Common myeloid progenitor, CD34-positive (primary cell): ENCODE results near the gene ARHGEF28.
A peak's percentile ranks its signal among the peaks of the same experiment; 100 is the strongest.

ENCODE experiments used
- CTCF ChIA-PET: fragments of 350-600 bp; sonication (Branson Sonifier 250); formaldehyde crosslinking; loops from one replicate; lab custom pipeline; 2021; ENCODE audit warnings: antibody characterized with exemption; lab: Charles Lee
- POLR2A ChIA-PET: fragments of 350-600 bp; sonication (Branson Sonifier 250); formaldehyde crosslinking; loops from one replicate; lab custom pipeline; 2021; ENCODE audit warnings: antibody characterized with exemption; lab: Charles Lee
- DNase-seq, 3 donors: peaks; one replicate each; pipeline versions ENCODE4 v3.0.0 to v3.0.0-alpha.2; 2013
- H3K27ac ChIP-seq, 2 experiments: 1 replicate in 1 of 2; 2 replicates in 1 of 2; pipeline ENCODE4 v1.7.0; 2013; ENCODE audit warnings: inconsistent platforms in 2 of 2, low read length in 2 of 2, mild to moderate bottlenecking in 2 of 2, low read depth in 1 of 2, moderate library complexity in 1 of 2; ENCODE audit not compliant: severe bottlenecking in 2 of 2, insufficient read depth in 1 of 2, poor library complexity in 1 of 2
- H3K27me3 ChIP-seq, 5 experiments: replicated peaks in 2 of 5; 1 replicate in 3 of 5; 2 replicates in 2 of 5; pipeline versions ENCODE4 v1.6.1 to v1.7.0; 2013; ENCODE audit warnings: low read length in 4 of 5, mild to moderate bottlenecking in 2 of 5, moderate library complexity in 2 of 5, inconsistent platforms in 1 of 5; ENCODE audit not compliant: insufficient read depth in 5 of 5, control insufficient read depth in 4 of 5
- H3K36me3 ChIP-seq, 4 experiments: 1 replicate in 2 of 4; 2 replicates in 2 of 4; pipeline versions ENCODE4 v1.6.1 to v1.7.0; 2013; ENCODE audit warnings: low read length in 3 of 4, control low read depth in 1 of 4, mild to moderate bottlenecking in 1 of 4; ENCODE audit not compliant: control insufficient read depth in 4 of 4, insufficient read depth in 4 of 4
- H3K4me1 ChIP-seq, 4 experiments: 1 replicate in 3 of 4; 2 replicates in 1 of 4; pipeline versions ENCODE4 v1.6.1 to v1.7.1; 2013; ENCODE audit warnings: low read length in 3 of 4, mild to moderate bottlenecking in 3 of 4, control low read depth in 1 of 4, inconsistent platforms in 1 of 4, moderate library complexity in 1 of 4; ENCODE audit not compliant: control insufficient read depth in 4 of 4, insufficient read depth in 4 of 4; ENCODE audit errors: control extremely low read depth in 1 of 4
- H3K4me3 ChIP-seq, 7 experiments: 1 replicate in 4 of 7; 2 replicates in 3 of 7; pipeline versions ENCODE4 v1.5.1 to v1.7.0; 2013; ENCODE audit warnings: mild to moderate bottlenecking in 7 of 7, low read length in 6 of 7, moderate library complexity in 6 of 7, inconsistent platforms in 2 of 7, low read depth in 2 of 7, control low read depth in 1 of 7; ENCODE audit not compliant: insufficient read depth in 4 of 7, control insufficient read depth in 1 of 7; ENCODE audit errors: extremely low read depth in 1 of 7
- H3K9me3 ChIP-seq, 5 experiments: 1 replicate in 4 of 5; 2 replicates in 1 of 5; pipeline versions ENCODE4 v1.6.1 to v1.7.1; 2013; ENCODE audit warnings: low read length in 4 of 5, mild to moderate bottlenecking in 2 of 5, inconsistent platforms in 1 of 5, low read depth in 1 of 5, moderate library complexity in 1 of 5; ENCODE audit not compliant: control insufficient read depth in 4 of 5, insufficient read depth in 2 of 5; ENCODE audit errors: control extremely low read depth in 1 of 5
- WGBS: methylation state at CpG from one replicate; pipeline ENCODE4 v1.1.5; 2013; ENCODE audit not compliant: insufficient coverage; 5-methylcytosine and 5-hydroxymethylcytosine counted together

The ARHGEF28 gene

GRCh38 chr5:73895471-73895870 lies 269.5 kb downstream of the ARHGEF28 start:
- Histone ChIP-seq H3K27ac (no peak overlapping the region), H3K4me3 (no peak overlapping the region), H3K36me3 (no peaks in the 10 kb centered on the region), H3K27me3 (no peaks in the 10 kb centered on the region), H3K9me3 (no peaks in the 10 kb centered on the region), H3K4me1 (no peaks in the 10 kb centered on the region)
- peak in 1 of 3 donors; percentile 7 for DNase-seq
- ChIA-PET CTCF (no interaction called here), POLR2A (no interaction called here)
- WGBS, result 73% methylated on average over 3 of the region's 4 CpGs

DNA sequence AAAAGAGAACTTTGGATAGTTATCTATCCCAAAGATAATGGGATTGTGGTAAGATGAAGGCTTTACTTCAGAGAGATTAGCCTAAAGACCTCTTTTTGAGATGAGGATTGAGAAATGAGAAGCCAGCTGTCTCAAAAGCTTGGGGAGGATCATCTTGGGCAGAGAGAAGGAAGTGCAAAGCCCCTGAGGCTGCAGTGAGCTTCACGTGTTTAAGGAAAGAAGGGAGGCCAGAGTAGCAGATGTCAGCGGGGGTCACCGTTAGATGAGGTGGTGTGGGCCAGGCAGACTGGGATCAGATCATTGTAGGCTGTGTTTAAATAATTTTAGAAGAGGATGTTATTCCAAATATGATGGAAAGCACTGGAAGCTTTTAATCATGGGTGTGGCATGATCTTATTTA lies 270.1 kb downstream of the ARHGEF28 start:
- no peaks in the 10 kb centered on the region for H3K4me1 ChIP-seq
- WGBS, result 83% methylated on average over 3 of the region's 3 CpGs
- ChIA-PET CTCF (no interaction called here), POLR2A (no interaction called here)
- DNase-seq, result no peak
- no peaks in the 10 kb centered on the region for H3K9me3 ChIP-seq
- no peak overlapping the region for H3K4me3 ChIP-seq
- H3K27ac ChIP-seq, result no peak overlapping the region
- no peaks in the 10 kb centered on the region for H3K36me3 ChIP-seq
- H3K27me3 ChIP-seq, result no peaks in the 10 kb centered on the region

- no peak for DNase-seq
- H3K27ac ChIP-seq, result no peak overlapping the region
- H3K36me3 ChIP-seq, result no peaks in the 10 kb centered on the region
- no peak overlapping the region for H3K4me3 ChIP-seq
- no peaks in the 10 kb centered on the region for H3K9me3 ChIP-seq
- ChIA-PET CTCF (no interaction called here), POLR2A (no interaction called here)
- H3K4me1 ChIP-seq, result peaks cover 2 to 5% (median 4%) of the 10 kb centered on the region in 4 experiments
- 98% methylated on average over 12 of the region's 12 CpGs for WGBS
- H3K27me3 ChIP-seq, result no peaks in the 10 kb centered on the region
Observed at GRCh38 chr5:73896668-73897067, 270.7 kb downstream of the ARHGEF28 start.

DNA sequence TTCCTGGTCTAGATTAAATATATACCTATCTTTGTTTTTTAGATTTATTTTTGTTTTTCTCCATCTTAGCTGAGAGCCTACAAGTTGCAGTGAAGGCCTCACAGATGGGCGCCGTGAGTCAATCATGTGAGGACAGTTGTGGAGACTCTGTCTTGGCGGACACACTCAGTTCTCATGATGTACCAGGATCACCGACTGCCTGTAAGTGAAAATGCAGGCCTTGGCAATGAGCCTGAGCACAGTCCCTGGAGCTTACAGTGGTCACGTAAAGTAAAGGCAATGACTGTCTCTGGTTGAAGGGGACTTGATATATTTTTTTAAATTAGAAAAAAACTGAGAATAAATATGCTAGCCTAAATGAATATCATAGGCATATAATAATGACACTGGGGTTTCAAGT lies 271.9 kb downstream of the ARHGEF28 start:
- DNase-seq, result no peak
- no peaks in the 10 kb centered on the region for H3K36me3 ChIP-seq
- H3K27me3 ChIP-seq, result no peaks in the 10 kb centered on the region
- ChIA-PET CTCF (no interaction called here), POLR2A (no interaction called here)
- H3K4me3 ChIP-seq, result no peak overlapping the region
- no peak overlapping the region for H3K27ac ChIP-seq
- H3K4me1 ChIP-seq, result peaks cover 3 to 12% (median 8%) of the 10 kb centered on the region in 4 experiments
- WGBS, result 91% methylated on average over 4 of the region's 5 CpGs
- H3K9me3 ChIP-seq, result no peaks in the 10 kb centered on the region

- Histone ChIP-seq H3K4me1 (peaks cover 3 to 12% (median 8%) of the 10 kb centered on the region in 4 experiments), H3K27ac (no peak overlapping the region), H3K36me3 (no peaks in the 10 kb centered on the region), H3K9me3 (no peaks in the 10 kb centered on the region), H3K4me3 (no peak overlapping the region), H3K27me3 (no peaks in the 10 kb centered on the region)
- WGBS, result 87% methylated on average over 9 of the region's 9 CpGs
- POLR2A ChIA-PET, result no interaction called here
- CTCF ChIA-PET, result interaction anchor here (0.7 to 1.2 kb wide), 4 partner anchors 11 to 841 kb away, joined by 3 to 8 read pairs (median 3); no protein-coding TSS in a partner anchor
- no peak for DNase-seq
Observed at GRCh38 chr5:73899055-73899454, 273.1 kb downstream of the ARHGEF28 start.

- H3K9me3 ChIP-seq, result no peaks in the 10 kb centered on the region
- no CpG with 5 or more reads among the region's 3 CpGs for whole genome bisulfite sequencing
Observed at GRCh38 chr5:73899916-73900315, 273.9 kb downstream of the ARHGEF28 start.

DNA sequence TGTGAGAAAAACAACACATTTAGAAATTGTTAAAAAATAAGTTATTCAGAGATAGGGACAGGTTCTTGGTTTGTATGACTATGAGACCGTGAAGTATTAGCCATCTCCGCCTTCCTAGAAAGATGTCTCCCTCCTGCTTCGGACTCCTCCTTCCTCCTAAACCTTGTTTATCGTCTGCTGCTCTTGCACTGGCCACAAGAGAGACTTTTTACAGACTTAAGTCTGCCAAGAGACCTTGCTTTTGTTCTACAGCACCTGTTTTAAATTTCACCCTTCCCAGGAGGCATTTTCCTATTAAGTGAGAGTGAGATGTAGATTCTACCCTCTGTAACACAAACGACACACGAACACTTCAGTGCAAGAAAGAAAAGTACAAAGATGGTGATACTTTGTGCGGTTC lies 274.6 kb downstream of the ARHGEF28 start:
- POLR2A ChIA-PET, result no interaction called here
- Histone ChIP-seq H3K4me1 (peaks cover 3 to 12% (median 8%) of the 10 kb centered on the region in 4 experiments), H3K27ac (no peak overlapping the region), H3K36me3 (no peaks in the 10 kb centered on the region), H3K9me3 (no peaks in the 10 kb centered on the region), H3K4me3 (no peak overlapping the region), H3K27me3 (no peaks in the 10 kb centered on the region)
- no peak for DNase-seq
- 93% methylated on average over 5 of the region's 7 CpGs for WGBS
- CTCF ChIA-PET, result interaction anchor here (1.0 kb wide), 1 partner anchor 741 kb away, joined by 3 read pairs; no protein-coding TSS in a partner anchor

More at GRCh38 chr5:73899916-73900315, 273.9 kb downstream of the ARHGEF28 start:
- DNase-seq, result no peak
- Histone ChIP-seq H3K4me1 (peaks cover 3 to 12% (median 8%) of the 10 kb centered on the region in 4 experiments), H3K27me3 (no peaks in the 10 kb centered on the region), H3K27ac (no peak overlapping the region), H3K36me3 (no peaks in the 10 kb centered on the region), H3K4me3 (no peak overlapping the region)
- ChIA-PET POLR2A (no interaction called here), CTCF (interaction anchor here (1.0 to 1.2 kb wide), 4 partner anchors 10 to 749 kb away, joined by 3 to 8 read pairs (median 3); no protein-coding TSS in a partner anchor)
